ENCODE results near the gene CNTLN.

The CNTLN gene

DNA sequence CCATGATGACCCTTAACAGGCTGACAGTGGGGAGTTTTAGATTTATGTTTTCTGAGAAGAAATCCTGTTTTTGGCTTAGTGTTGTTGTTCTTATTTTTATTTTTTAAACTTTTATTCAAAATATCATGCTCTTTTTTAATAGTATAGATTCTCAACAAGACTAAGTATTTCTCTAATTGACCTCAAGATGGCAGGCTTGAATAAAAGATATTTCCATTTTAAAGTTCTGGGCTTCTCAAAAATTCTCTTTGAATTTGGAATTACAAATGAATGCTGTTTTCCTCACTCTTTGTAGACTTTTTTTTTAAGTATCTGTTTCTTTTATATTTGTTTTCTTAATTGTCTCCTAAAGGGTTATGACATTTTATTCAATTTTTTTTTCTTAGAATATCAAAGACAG is 394.0 kb downstream of the CNTLN start:
- Histone ChIP-seq H3K9me3 (ENCODE audit: insufficient read depth, low read length) (no peaks in the 10 kb centered on the region), H3K27me3 (ENCODE audit: low read length) (no peaks in the 10 kb centered on the region), H3K36me3 (ENCODE audit: low read length) (no peaks in the 10 kb centered on the region), H3K4me2 (ENCODE audit: low read depth, low read length, poor library complexity, severe bottlenecking) (no peak overlapping the region), H3K79me2 (ENCODE audit: insufficient read depth, low read length) (no peaks in the 10 kb centered on the region), H3K9ac (ENCODE audit: low read length) (no peak overlapping the region), H3F3A (ENCODE audit: insufficient read depth) (no peaks in the 10 kb centered on the region), H4K20me1 (ENCODE audit: low read depth, low read length) (no peaks in the 10 kb centered on the region), H3K9me2 (replicated peaks; ENCODE audit: insufficient read depth, low read length) (no peaks in the 10 kb centered on the region), H2AFZ (ENCODE audit: low read depth, low read length, severe bottlenecking) (no peak overlapping the region), H3K27ac (ENCODE audit: low read depth, low read length) (no peak overlapping the region), H3K4me3 (ENCODE audit: insufficient read depth, low read length, poor library complexity, severe bottlenecking) (no peak overlapping the region)
- peak; percentile 22 for TF ChIP-seq CTCF (IDR thresholded peaks at IDR 0.05; ENCODE audit: insufficient read depth, low read length, poor library complexity, severe bottlenecking)
- no peak for TF ChIP-seq EZH2phosphoT487 (conservative IDR thresholded peaks at IDR 0.05; ENCODE audit: low read length)

DNA sequence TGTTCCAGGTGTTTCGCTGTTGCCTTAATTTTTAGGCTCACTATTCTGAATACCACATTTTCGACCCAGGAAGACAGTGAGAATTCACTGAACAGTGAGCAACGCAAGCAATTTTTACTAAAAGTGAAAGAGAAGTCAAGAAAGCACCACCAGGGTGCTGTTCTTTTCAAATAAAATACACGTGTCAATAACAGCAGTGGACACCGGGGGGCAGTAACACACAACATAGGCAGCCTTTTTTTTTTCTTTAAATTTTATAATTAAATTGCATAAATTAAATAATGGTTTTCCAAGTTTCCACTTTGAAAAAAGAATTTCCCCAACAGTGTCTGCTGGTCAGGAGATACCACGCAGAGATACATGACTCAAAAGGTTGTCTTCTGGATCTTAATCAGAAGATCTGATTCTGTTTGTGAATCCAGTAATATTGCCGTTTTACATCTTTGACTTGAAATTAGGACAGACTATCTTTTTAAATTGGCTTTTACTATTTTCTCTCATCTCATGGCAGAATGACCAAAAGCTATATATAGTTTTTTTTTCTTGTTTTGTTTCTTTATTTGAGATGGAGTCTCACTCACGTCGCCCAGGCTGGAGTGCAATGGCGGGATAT is 396.9 kb downstream of the CNTLN start:
- no peaks in the 10 kb centered on the region for H3K36me3 ChIP-seq (ENCODE audit: low read length)
- H3F3A ChIP-seq (ENCODE audit: insufficient read depth): no peaks in the 10 kb centered on the region
- no peaks in the 10 kb centered on the region for H4K20me1 ChIP-seq (ENCODE audit: low read depth, low read length)
- H3K79me2 ChIP-seq (ENCODE audit: insufficient read depth, low read length): no peaks in the 10 kb centered on the region
- no peaks in the 10 kb centered on the region for H3K9me2 ChIP-seq (replicated peaks; ENCODE audit: insufficient read depth, low read length)
- no peak overlapping the region for H3K27ac ChIP-seq (ENCODE audit: low read depth, low read length)
- H3K9ac ChIP-seq (ENCODE audit: low read length): no peak overlapping the region
- no peaks in the 10 kb centered on the region for H3K9me3 ChIP-seq (ENCODE audit: insufficient read depth, low read length)
- H3K4me3 ChIP-seq (ENCODE audit: insufficient read depth, low read length, poor library complexity, severe bottlenecking): no peak overlapping the region
- no peak overlapping the region for H3K4me2 ChIP-seq (ENCODE audit: low read depth, low read length, poor library complexity, severe bottlenecking)
- H2AFZ ChIP-seq (ENCODE audit: low read depth, low read length, severe bottlenecking): no peak overlapping the region
- TF ChIP-seq EZH2phosphoT487 (conservative IDR thresholded peaks at IDR 0.05; ENCODE audit: low read length) (no peak), CTCF (IDR thresholded peaks at IDR 0.05; ENCODE audit: insufficient read depth, low read length, poor library complexity, severe bottlenecking) (peak; percentile 61)
- H3K27me3 ChIP-seq (ENCODE audit: low read length): no peaks in the 10 kb centered on the region

DNA sequence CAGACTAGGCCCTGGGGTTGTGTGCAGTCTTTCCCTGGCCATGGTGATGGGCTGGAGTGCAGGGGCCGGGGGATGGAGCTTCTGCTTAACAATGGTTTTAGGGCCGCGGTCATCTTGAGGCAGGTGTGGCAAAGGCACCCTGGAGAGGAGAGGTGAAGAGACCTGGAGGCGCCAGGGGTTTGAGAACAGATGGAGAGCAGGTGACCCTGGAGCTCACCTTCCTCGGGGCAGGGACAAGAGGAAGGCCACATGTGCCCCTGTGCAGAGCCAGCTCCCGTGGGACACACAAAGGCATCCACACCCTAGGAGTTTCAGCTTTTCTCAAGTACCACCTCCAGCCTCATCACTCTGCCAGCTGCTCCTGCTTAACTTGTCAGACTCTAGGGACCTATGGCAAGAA is 397.6 kb downstream of the CNTLN start:
- no peak overlapping the region for H3K9ac ChIP-seq (ENCODE audit: low read length)
- no peak overlapping the region for H2AFZ ChIP-seq (ENCODE audit: low read depth, low read length, severe bottlenecking)
- H3K9me3 ChIP-seq (ENCODE audit: insufficient read depth, low read length): no peaks in the 10 kb centered on the region

More for the DNA sequence above, 397.6 kb downstream of the CNTLN start:
- Histone ChIP-seq H3F3A (ENCODE audit: insufficient read depth) (no peaks in the 10 kb centered on the region), H4K20me1 (ENCODE audit: low read depth, low read length) (no peaks in the 10 kb centered on the region), H3K4me3 (ENCODE audit: insufficient read depth, low read length, poor library complexity, severe bottlenecking) (no peak overlapping the region), H3K9me2 (replicated peaks; ENCODE audit: insufficient read depth, low read length) (no peaks in the 10 kb centered on the region), H3K79me2 (ENCODE audit: insufficient read depth, low read length) (no peaks in the 10 kb centered on the region), H3K4me2 (ENCODE audit: low read depth, low read length, poor library complexity, severe bottlenecking) (no peak overlapping the region), H3K36me3 (ENCODE audit: low read length) (no peaks in the 10 kb centered on the region), H3K27ac (ENCODE audit: low read depth, low read length) (no peak overlapping the region), H3K27me3 (ENCODE audit: low read length) (no peaks in the 10 kb centered on the region)
- TF ChIP-seq EZH2phosphoT487 (conservative IDR thresholded peaks at IDR 0.05; ENCODE audit: low read length): no peak
- no peak for TF ChIP-seq CTCF (IDR thresholded peaks at IDR 0.05; ENCODE audit: insufficient read depth, low read length, poor library complexity, severe bottlenecking)
